22Rv1 (cell line): ENCODE results near the gene PDE2A.

Experiments used
- H3K27ac ChIP-seq: fragments of 450-650 bp; 2 replicates; pipeline ENCODE4 v1.5.1; 2017
- ZFX ChIP-seq: fragments of 450-650 bp; IDR thresholded peaks from 2 replicates; pipeline ENCODE4 v1.6.1; 2017; ENCODE audit warnings: antibody characterized with exemption, borderline replicate concordance
- TF ChIP-seq, protein P1 (sequence below): fragments of 450-650 bp; IDR thresholded peaks from 2 replicates; pipeline ENCODE4 v1.5.1; 2017; ENCODE audit warnings: mild to moderate bottlenecking

Gene PDE2A

DNA sequence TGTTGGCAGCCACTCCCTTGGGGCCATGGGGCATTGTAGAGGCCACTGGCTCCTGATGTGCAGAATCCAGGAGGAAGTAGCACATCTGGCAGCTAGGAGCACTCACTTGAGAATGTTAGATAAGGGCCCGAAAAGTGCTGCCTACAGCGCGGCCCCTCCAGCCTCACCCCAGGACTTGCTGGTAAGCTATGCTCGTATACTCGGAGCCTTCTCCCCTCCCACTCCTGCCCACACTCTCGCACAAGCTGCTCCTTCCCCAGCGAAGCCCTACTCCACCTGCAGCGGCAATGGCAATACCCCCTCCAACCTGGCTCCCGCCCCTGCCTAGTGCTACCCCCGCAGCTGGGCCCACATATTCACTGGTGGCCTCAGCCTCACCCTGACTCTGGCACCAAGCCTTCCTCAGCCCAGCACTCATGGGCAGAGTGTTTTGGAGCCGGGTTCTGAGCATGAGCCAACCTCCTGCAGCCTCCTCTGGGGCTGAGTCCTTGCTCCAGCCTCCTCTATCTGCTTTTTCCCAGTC, 47.7 kb downstream of the PDE2A start:
- no peak overlapping the region for H3K27ac ChIP-seq
- TF ChIP-seq, protein P1, sequence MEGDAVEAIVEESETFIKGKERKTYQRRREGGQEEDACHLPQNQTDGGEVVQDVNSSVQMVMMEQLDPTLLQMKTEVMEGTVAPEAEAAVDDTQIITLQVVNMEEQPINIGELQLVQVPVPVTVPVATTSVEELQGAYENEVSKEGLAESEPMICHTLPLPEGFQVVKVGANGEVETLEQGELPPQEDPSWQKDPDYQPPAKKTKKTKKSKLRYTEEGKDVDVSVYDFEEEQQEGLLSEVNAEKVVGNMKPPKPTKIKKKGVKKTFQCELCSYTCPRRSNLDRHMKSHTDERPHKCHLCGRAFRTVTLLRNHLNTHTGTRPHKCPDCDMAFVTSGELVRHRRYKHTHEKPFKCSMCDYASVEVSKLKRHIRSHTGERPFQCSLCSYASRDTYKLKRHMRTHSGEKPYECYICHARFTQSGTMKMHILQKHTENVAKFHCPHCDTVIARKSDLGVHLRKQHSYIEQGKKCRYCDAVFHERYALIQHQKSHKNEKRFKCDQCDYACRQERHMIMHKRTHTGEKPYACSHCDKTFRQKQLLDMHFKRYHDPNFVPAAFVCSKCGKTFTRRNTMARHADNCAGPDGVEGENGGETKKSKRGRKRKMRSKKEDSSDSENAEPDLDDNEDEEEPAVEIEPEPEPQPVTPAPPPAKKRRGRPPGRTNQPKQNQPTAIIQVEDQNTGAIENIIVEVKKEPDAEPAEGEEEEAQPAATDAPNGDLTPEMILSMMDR: no peak
- no peak for TF ChIP-seq ZFX

DNA sequence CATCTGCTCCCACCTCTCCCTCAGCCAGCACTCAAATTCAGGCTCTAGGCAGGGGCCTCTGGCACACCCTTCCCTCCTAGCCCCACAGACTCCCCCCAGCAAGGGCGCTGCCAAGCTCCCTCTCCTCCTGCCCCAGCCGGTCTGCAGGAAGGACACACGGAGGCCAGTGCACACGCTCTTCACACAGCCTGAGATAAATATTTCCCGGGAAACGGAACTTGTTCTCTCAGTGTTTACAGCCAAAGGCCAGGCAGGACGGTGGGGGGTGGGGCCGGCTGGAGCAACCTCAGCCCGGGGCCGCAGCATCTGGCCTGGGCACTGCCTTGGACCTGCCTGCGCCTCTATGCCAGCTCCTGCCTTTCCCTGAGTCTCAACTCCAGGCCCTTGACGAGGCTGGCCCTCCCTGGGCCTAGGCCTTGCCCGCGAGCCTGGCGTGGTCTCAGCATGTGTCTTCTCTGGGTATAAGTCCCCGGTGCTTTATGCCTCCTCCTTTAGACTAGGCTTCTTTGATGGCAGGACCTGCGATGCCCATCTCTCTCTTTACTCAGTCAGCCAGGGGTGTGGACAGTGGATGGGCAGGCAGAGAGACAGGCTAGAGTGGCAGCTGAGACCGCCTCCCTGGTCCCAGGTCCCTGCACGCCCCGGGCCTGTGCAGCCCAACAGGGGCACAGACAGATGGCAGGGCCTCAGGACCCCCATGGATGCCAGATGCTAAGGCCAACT, 48.4 kb downstream of the PDE2A start:
- H3K27ac ChIP-seq: no peak overlapping the region
- TF ChIP-seq ZFX: no peak
- TF ChIP-seq, protein P1: no peak

DNA sequence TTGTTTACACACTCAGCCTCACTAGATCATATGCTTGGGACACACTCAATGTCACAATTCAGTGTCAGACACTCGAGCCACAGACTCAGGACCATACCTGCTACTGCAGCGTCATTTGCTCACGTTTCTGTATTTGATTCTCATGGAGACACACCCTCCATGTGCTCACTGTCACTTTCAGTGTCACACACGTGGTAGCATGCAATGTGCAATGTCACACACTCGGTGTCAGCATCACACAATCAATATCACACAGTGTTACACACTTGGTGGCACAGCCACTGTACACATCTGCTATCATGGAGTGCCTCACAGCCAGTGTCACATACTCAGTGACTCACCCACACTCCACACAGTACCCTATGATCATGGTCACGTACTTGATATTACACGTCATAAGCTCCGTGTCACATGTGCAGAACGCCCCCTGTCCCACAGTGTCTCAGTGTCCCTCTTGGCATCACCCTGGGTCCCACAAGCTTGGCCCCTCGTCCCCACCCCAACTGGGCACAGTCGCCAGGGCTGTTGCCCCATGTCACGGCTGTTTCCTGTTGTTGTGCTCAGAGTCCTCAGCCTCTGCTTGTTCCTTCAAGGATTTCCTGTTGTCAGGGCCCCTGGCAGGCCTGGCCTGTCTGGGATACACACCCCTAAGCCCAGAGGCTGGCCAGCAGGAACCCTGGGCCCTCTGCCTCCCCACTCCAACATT, 49.6 kb downstream of the PDE2A start:
- no peak overlapping the region for H3K27ac ChIP-seq
- TF ChIP-seq, protein P1: no peak
- TF ChIP-seq ZFX: no peak

DNA sequence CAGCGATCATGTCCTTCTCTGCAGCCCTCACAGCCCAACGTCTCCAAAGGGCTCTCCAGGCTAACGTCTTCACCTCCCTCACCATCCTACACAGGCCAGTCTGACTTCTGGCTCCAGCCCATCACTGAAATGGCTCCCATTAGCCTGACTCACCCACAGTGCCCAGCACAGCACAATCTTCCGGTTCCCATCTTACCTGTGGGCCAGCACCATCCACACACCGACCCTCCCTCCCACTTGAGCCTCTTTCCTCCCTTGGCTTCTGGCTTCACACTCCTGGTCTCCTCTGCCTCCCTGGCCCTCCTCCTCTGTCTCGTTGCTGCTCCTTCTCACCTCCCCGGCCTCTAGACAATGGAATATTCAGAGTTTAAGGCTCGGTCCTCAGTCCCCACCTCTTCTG, 51.2 kb downstream of the PDE2A start:
- no peak overlapping the region for H3K27ac ChIP-seq
- TF ChIP-seq ZFX: no peak
- TF ChIP-seq, protein P1: no peak

DNA sequence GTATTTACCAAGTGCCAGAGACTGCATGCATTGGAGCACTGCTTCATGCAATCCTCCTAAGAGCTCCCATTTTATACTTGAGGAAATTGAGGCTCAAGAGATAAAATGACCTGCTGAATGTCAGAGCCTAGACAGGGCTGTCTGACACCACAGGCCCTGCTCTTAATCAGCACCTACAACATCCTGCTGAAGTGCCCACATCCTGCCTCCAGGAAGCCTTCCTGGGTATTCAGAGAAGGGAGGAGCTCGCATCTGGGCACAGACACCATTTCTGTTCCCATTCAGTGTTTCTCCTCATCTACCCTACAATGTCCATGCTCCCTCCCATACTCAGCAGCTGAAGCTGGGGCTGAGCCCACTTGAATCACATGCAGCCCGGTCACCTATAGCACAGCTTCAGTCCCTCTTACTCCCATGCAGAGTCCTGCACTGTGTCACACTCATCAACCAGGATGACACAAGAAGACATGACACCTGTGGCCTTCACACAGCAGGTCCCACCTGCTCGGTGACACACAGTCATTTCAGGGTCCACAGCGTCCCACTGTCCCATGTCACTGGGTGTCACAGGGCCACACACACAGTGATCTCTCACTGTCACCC, 53.1 kb downstream of the PDE2A start:
- TF ChIP-seq, protein P1: no peak
- TF ChIP-seq ZFX: no peak
- no peak overlapping the region for H3K27ac ChIP-seq

DNA sequence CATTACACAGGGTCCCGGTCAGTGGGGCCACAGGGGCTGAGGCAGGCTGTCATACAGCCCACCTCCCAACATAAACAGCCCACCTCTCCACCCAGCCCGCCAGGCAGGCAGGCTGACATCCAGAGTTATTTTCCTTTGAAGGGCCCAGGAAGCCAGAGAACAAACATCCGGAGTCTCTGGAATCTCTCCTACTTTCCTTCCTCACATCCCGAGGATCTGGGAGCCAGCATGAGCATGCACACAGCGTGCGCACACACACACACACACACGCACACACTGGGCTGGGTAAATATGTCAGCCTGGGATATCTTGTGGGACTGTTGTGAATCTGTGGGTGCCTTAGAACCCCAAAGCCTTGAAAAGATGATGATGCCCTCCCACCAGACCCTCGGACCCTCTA, 55.4 kb downstream of the PDE2A start:
- TF ChIP-seq, protein P1: no peak
- no peak for TF ChIP-seq ZFX
- H3K27ac ChIP-seq: no peak overlapping the region
